ENCODE measurements around the gene GRAMD1A. TPM values are rescaled to one million over a fixed set of nuclear protein-coding genes. Genes with fewer than 3 reads are reported as not detected.
"Not testable (repeated sequence)": the region's sequence is repeated elsewhere in the genome, so short reads cannot be mapped to it uniquely, and the experiment has no call there.

GRAMD1A gene
- total and polyA plus RNA-seq, 9 of the 15 experiments (the other 6 are each of a cell fraction or from before 2014, with no cell fraction given): 1.4 to 63.8 (median 38.5) TPM

DNA sequence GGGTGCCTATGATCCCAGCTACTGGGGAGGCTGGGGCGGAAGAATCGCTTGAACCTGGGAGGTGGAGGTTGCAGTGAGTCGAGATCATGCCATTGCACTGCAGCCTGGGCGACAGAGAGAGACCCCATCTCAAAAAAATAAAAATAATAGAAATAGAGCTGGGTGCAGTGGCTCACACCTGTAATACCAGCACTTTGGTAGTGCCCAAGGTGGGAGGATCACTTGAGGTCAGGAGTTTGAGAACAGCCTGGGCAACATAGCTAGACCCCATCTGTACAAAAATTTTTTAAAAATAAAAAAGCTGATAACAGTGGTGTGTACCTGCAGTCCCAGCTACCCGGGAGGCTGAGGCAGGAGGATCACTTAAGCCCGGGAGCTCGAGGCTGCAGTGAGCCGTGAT is 7.3 kb downstream of the GRAMD1A start:
- H3K27me3 ChIP-seq (ENCODE audit: control insufficient read depth in 2 of 2, insufficient read depth in 2 of 2, low read length in 2 of 2); BruUV-seq (replicated peaks); intact Hi-C loops (cut with micrococcal nuclease); H3K27ac ChIP-seq (ENCODE audit: extremely low read depth, low read depth, low read length); CTCF ChIA-PET (ENCODE audit: low intra/inter-chr PET ratio); H3K9me1 ChIP-seq (ENCODE audit: control insufficient read depth, insufficient read depth, low read length); in situ Hi-C loops (cut with MboI); H3K9me3 ChIP-seq (replicated peaks; ENCODE audit: control insufficient read depth, insufficient read depth, low read depth, low read length); FAIRE-seq; H3K9ac ChIP-seq (ENCODE audit: insufficient read depth in 1 of 2, low read depth in 2 of 2, low read length in 2 of 2); ATAC-seq; H3K4me2 ChIP-seq (ENCODE audit: insufficient read depth, low read length); DNase-seq (ENCODE audit: extremely low read depth in 1 of 4, low spot score in 3 of 4); H3K4me3 ChIP-seq; H4K20me1 ChIP-seq (replicated peaks; ENCODE audit: control insufficient read depth, insufficient read depth, low read length); H2AFZ ChIP-seq (ENCODE audit: low read depth, low read length); POLR2A ChIA-PET: not testable (repeated sequence)
- H3K79me2 ChIP-seq (ENCODE audit: control insufficient read depth, insufficient read depth, low read length): peaks cover 43% of the 10 kb centered on the region
- peaks cover 79% of the 10 kb centered on the region for H3K36me3 ChIP-seq (ENCODE audit: control insufficient read depth, insufficient read depth, low read length)
- WGBS (ENCODE audit: insufficient coverage, low coverage, missing lambda C conversion rate): 100% methylated on average over 8 of the region's 8 CpGs
- H3K4me1 ChIP-seq (replicated peaks in 1 of 2; ENCODE audit: control insufficient read depth in 2 of 2, insufficient read depth in 2 of 2, low read length in 2 of 2): peaks cover 14 to 41% of the 10 kb centered on the region in 2 experiments

DNA sequence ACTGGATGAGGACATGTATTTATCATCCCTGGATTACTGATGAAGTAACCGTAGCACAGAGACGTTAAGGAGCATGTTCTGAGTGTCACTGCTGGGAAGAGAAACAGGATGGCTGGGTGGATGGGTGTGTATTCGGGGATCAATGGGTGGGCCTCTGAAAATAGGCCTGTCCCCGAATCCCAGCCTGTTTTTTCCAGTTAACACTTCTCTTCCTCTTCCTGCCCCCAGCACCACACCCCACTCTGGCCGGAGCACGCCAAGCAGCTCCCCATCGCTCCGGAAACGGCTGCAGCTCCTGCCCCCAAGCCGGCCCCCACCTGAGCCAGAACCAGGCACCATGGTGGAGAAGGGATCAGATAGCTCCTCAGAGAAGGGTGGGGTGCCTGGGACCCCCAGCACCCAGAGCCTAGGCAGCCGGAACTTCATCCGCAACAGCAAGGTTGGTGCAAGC is 8.8 kb downstream of the GRAMD1A start:
- Histone ChIP-seq H3K9me1 (ENCODE audit: control insufficient read depth, insufficient read depth, low read length) (peaks cover 4% of the 10 kb centered on the region), H3K36me3 (ENCODE audit: control insufficient read depth, insufficient read depth, low read length) (peaks cover 79% of the 10 kb centered on the region), H3K4me2 (ENCODE audit: insufficient read depth, low read length) (no peak overlapping the region), H3K27ac (ENCODE audit: extremely low read depth, low read depth, low read length) (no peak overlapping the region), H3K9ac (ENCODE audit: insufficient read depth in 1 of 2, low read depth in 2 of 2, low read length in 2 of 2) (no peak overlapping the region), H4K20me1 (replicated peaks; ENCODE audit: control insufficient read depth, insufficient read depth, low read length) (no peaks in the 10 kb centered on the region; the same call in 1 of the 2 replicates), H3K9me3 (replicated peaks; ENCODE audit: control insufficient read depth, insufficient read depth, low read depth, low read length) (no peaks in the 10 kb centered on the region), H2AFZ (ENCODE audit: low read depth, low read length) (no peak overlapping the region), H3K27me3 (ENCODE audit: control insufficient read depth in 2 of 2, insufficient read depth in 2 of 2, low read length in 2 of 2) (no peaks in the 10 kb centered on the region), H3K4me3 (no peak overlapping the region), H3K4me1 (replicated peaks in 1 of 2; ENCODE audit: control insufficient read depth in 2 of 2, insufficient read depth in 2 of 2, low read length in 2 of 2) (peaks cover under 1 to 35% of the 10 kb centered on the region in 2 experiments; a peak in 3 of 5 replicates), H3K79me2 (ENCODE audit: control insufficient read depth, insufficient read depth, low read length) (peaks cover 29% of the 10 kb centered on the region)
- peak; percentile 51 for TF ChIP-seq POLR2G (IDR thresholded peaks at IDR 0.05; ENCODE audit: low read depth, low read length)
- TF ChIP-seq MYBL2 (IDR thresholded peaks at IDR 0.05; ENCODE audit: low read depth): no peak
- no peak for TF ChIP-seq MYBL2 (CRISPR knock-in tag; IDR thresholded peaks at IDR 0.05; ENCODE audit: borderline replicate concordance)
- BruUV-seq (replicated peaks): no TSS peak
- ATAC-seq: no peak
- in situ Hi-C loops (cut with MboI): no loop called here
- 89% methylated on average over 12 of the region's 12 CpGs for WGBS (ENCODE audit: insufficient coverage, low coverage, missing lambda C conversion rate)
- ChIA-PET CTCF (ENCODE audit: low intra/inter-chr PET ratio) (no interaction called here), POLR2A (interaction anchor here (0.6 kb wide), 1 partner anchor 501 kb away, joined by 3 read pairs; no protein-coding TSS in a partner anchor)
- no peak for FAIRE-seq
- intact Hi-C loops (cut with micrococcal nuclease): no loop called here
- no peak for DNase-seq (ENCODE audit: extremely low read depth in 1 of 4, low spot score in 3 of 4)
